ENCODE data around the gene THYN1.

DNA sequence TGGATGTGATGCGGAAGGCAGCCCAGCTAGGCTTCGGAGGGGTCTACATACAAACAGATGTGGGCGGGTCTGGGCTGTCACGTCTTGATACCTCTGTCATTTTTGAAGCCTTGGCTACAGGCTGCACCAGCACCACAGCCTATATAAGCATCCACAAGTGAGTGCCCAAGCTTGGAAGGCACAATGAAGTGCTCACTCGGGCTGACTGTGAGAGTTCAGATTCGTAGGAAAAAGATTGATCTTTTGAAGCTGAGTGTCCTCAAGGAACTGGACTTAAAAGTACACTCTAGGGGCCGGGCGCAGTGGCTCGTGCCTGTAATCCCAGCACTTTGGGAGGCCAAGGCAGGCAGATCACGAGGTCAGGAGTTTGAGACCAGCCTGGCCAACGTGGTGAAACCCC is 3.9 kb upstream of the THYN1 start:
- TF ChIP-seq, protein P1, sequence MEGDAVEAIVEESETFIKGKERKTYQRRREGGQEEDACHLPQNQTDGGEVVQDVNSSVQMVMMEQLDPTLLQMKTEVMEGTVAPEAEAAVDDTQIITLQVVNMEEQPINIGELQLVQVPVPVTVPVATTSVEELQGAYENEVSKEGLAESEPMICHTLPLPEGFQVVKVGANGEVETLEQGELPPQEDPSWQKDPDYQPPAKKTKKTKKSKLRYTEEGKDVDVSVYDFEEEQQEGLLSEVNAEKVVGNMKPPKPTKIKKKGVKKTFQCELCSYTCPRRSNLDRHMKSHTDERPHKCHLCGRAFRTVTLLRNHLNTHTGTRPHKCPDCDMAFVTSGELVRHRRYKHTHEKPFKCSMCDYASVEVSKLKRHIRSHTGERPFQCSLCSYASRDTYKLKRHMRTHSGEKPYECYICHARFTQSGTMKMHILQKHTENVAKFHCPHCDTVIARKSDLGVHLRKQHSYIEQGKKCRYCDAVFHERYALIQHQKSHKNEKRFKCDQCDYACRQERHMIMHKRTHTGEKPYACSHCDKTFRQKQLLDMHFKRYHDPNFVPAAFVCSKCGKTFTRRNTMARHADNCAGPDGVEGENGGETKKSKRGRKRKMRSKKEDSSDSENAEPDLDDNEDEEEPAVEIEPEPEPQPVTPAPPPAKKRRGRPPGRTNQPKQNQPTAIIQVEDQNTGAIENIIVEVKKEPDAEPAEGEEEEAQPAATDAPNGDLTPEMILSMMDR (conservative IDR thresholded peaks at IDR 0.05 in 1 of 2, IDR thresholded peaks at IDR 0.05 in 1 of 2; ENCODE audit: low read depth in 1 of 2, low read length in 2 of 2), result no peak
- TF ChIP-seq EZH2 (IDR thresholded peaks at IDR 0.05; ENCODE audit: low read length, missing control alignments), result no peak
